NCI-H2171 treated with DMSO at 0.1 percent for 48 hours (cell line): ENCODE results near the gene COLEC11.

Experiments used
- DNase-seq: peaks from one replicate; lab custom pipeline; 2025; lab: John Stamatoyannopoulos, UW

COLEC11 gene

GRCh38 chr2:3585261-3586109 is 9.4 kb upstream of the COLEC11 start:
- no peak for DNase-seq

GRCh38 chr2:3586220-3586619 is 8.7 kb upstream of the COLEC11 start:
- no peak for DNase-seq

- no peak for DNase-seq
Observed at GRCh38 chr2:3587021-3587420, 7.9 kb upstream of the COLEC11 start.

- no peak for DNase-seq
Observed at GRCh38 chr2:3587432-3587831, 7.5 kb upstream of the COLEC11 start.

GRCh38 chr2:3588084-3588483 is 6.8 kb upstream of the COLEC11 start:
- no peak for DNase-seq

GRCh38 chr2:3589086-3589485 is 5.8 kb upstream of the COLEC11 start:
- DNase-seq: no peak

- no peak for DNase-seq
Observed at GRCh38 chr2:3595404-3595803, 492 bp downstream of the COLEC11 start.

- DNase-seq: no peak
Observed at GRCh38 chr2:3595985-3596384, 1.1 kb downstream of the COLEC11 start.

GRCh38 chr2:3596901-3597417 is 2.0 kb downstream of the COLEC11 start:
- DNase-seq: no peak

- no peak for DNase-seq
Observed at GRCh38 chr2:3597567-3597966, 2.7 kb downstream of the COLEC11 start.

GRCh38 chr2:3598197-3598910 is 3.4 kb downstream of the COLEC11 start:
- DNase-seq: no peak

GRCh38 chr2:3598912-3599854 is 4.3 kb downstream of the COLEC11 start:
- DNase-seq: no peak

GRCh38 chr2:3600256-3600855 is 5.4 kb downstream of the COLEC11 start:
- DNase-seq: no peak

- no peak for DNase-seq
Observed at GRCh38 chr2:3601561-3602271, 6.8 kb downstream of the COLEC11 start.

GRCh38 chr2:3602553-3603339 is 7.8 kb downstream of the COLEC11 start:
- DNase-seq: no peak

GRCh38 chr2:3603536-3604206 is 8.8 kb downstream of the COLEC11 start:
- DNase-seq: no peak

GRCh38 chr2:3604207-3604877 is 9.4 kb downstream of the COLEC11 start:
- no peak for DNase-seq

GRCh38 chr2:3604991-3605961 is 10.4 kb downstream of the COLEC11 start:
- peak; percentile 97 for DNase-seq
